CD4-positive, alpha-beta T cell treated with Interleukin-4 for 1 hour (primary cell): ENCODE results near the gene SCN7A.
"Not testable (repeated sequence)": the region's sequence is repeated elsewhere in the genome, so short reads cannot be mapped to it uniquely, and the experiment has no call there.

Experiments used
- DNase-seq, 2 donors: peaks; one replicate each; pipeline ENCODE4 v3.0.0-alpha.2; 2020 to 2022

SCN7A gene

GRCh38 chr2:166451468-166451867 is 42.6 kb downstream of the SCN7A start:
- no peak for DNase-seq

GRCh38 chr2:166449439-166449838 is 44.6 kb downstream of the SCN7A start:
- DNase-seq, result no peak

DNA sequence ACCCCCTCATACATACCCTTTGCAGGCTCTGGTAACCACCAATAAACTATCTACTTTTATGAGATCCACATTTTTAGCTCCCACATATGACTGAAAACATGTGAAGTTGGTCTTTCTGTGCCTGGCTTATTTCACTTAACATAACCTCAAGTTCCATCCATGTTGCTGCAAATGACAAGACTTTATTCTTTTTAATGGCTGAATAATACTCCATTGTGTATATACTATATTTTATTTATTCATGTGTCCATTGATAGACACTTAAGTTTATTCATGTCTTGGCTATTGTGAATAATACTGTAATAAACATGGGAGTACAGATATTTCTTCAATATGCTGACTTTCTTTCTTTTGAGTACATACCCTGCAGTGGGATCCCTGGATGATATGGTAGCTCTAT is 45.9 kb downstream of the SCN7A start:
- no peak for DNase-seq

GRCh38 chr2:166444306-166444705 is 49.7 kb downstream of the SCN7A start:
- DNase-seq, result no peak

DNA sequence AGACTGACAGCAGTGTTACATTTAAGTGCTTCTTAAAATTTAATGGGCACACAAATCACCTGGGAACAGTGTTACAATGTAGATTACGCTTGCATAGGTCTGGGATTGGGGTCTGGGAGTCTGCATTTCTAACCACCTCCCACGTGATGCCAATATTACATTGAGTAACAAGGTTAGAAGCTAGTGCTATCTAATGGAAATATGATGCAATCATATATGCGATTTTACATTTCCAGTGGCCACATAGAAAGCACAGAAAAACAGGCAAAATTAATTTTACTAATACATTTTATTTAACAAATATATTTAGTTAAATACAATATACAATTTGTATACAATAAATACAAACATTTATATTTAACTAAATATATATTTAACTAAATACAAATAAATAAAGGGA is 53.7 kb downstream of the SCN7A start:
- no peak for DNase-seq

- DNase-seq, result no peak
Observed at GRCh38 chr2:166439078-166439477, 55.0 kb downstream of the SCN7A start.

GRCh38 chr2:166436976-166437375 is 57.1 kb downstream of the SCN7A start:
- DNase-seq, result no peak

- DNase-seq, result no peak
Observed at GRCh38 chr2:166436189-166436588, 57.9 kb downstream of the SCN7A start.

- no peak for DNase-seq
Observed at GRCh38 chr2:166434491-166434890, 59.6 kb downstream of the SCN7A start.

- no peak for DNase-seq
Observed at GRCh38 chr2:166433457-166433856, 60.6 kb downstream of the SCN7A start.

DNA sequence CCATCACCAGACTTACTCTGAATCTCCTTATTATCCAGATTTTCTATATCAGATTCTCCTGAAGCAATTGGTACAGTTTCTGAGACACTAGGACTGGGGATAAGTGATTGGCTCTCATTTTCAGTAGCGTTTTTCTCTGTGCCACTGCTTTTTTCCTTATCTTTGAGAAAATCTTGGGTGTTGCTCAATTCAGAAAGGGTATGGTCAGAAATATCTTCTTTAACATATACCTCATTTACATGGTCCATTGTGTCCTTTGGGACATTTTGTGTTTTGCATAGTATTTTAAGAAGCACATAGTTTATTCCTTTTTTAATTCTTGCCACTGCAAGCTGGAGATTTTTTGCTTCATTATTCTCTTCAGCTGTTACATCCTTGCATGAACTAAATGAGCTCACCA is 61.7 kb downstream of the SCN7A start:
- DNase-seq, result no peak

DNA sequence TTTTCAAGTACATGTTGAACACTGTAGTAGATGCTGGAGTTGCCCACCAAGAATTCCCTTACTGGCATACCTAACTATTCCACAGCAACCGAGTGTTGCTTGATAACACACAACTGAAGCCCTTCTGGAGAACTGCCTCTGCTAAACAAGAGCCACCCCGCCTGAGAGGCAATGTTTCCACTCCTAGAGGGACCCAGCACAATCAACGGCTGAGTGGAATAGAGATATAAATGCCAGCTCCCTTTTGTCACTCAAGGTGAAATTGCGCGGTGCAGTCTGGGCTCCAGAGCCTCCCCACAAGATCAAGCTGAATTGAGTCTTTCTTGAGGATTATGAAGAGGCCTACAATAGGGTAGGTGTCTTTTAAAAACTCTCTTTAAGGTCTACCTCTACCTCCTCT is 69.2 kb downstream of the SCN7A start:
- no peak for DNase-seq

- no peak for DNase-seq
Observed at GRCh38 chr2:166419616-166419934, 74.5 kb downstream of the SCN7A start.

DNA sequence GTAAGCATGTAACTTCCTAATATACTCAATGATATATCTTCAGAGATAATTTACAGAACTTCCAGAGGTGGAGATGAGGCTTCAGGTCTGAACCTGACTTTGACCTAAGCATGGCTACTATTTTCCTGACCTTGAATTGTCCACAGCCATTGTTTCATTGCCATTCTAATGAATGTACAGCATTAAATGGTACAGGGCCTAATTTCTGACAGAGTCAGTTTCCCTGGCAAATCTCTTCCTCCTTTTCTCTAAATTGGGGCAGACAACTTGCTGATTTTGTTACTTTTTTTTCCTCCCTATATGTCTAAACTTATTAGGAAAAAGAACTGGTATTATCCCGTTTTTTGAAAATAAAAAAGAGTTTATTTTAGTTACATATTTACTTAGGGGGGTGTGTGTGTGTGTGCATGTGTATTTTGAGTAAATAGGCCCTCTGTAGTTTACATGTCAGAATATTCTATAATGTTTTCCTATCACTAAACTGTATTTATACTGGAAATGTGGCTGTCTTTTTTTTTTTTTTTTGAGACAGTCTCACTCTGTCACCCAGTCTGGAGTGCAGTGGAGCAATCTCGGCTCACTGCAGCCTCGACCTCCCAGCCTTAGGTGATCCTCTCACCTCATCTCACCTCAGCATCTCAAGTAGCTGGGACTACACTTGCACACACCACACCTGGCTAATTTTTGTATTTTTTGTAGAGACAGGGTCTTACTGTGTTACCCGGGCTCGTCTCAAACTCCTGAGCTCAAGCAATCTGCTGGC is 75.0 kb downstream of the SCN7A start:
- no peak for DNase-seq

GRCh38 chr2:166417669-166418068 is 76.4 kb downstream of the SCN7A start:
- no peak for DNase-seq

DNA sequence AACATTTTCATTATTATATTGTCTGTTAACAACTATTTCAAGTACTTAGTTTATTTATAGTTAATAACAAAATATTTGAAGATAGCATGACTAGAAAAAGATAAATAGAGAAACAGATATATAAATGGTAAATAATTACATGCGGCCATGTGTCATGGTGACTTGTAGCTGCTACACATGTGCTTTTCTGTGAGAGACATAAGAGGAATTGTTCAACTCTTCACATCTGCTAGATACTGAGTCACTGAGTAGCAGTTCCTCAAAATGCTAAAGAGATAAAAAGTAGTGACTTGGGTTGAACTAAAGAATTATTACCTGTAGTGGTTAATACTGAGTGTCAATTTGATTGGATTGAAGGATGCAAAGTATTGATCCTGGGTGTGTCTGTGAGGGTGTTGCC is 80.8 kb downstream of the SCN7A start:
- DNase-seq, result no peak

DNA sequence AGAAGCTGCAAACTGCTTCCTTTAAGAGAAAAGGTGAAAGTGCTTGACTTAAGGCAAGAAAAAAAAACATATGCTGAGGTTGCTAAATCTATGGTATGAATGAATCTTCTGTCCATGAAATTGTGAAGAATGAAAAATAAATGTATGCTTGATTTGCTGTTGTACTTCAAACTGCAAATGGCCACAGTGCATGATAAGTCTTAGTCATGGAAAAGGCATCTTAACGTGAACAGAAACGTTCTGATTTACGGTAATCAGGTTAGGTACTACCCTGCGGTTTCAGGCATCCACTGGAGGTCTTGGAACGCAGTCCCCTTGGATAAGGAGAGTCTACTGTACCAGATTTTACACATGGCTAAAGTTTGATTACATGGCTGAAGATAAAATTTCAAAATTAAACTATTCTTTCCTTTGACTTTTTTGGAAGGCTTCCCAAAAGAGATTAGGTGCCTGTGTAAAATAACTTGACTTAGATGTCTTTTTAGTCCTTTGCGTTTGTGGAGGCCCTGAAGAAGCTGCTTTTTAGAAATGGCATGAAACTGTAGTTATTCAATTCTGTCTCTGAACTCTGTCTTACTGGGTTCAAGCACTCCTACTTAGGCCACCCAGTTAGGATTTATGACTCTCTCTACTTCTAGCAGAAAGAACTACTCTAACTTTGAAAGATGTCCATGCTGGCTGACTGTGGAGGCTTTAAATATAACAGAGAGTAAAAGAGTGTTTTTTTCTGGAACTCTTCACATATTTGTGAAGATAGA is 82.4 kb downstream of the SCN7A start:
- no peak for DNase-seq

DNA sequence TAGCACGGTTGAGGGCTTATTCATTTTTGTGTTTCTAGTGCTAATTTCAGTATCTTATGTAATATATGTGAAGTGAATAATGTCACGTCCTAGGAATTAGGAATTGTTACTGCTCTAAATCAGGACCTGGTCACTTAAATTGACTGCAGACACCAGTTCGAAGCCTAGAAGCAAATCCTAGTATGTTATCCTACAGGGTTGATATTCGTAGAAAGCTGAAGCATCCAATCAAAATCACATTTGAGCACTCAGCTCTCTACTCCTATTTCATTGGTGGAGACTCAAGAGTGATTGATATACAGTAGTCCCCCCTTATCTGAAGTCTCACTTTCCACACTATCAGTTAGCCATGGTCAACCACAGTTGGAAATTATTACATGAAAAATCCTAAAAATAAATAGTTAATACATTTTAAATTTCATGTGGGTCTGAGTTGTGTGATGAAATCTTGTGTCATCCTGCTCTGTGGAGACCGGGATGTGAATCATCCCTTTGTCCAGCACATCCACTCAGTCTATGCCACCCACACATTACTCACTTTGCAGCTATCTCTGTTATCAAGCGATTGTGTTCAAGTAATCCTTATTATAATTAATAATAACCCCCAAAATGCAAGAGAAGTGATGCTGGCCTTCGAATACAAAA is 83.1 kb downstream of the SCN7A start:
- DNase-seq, result no peak

DNA sequence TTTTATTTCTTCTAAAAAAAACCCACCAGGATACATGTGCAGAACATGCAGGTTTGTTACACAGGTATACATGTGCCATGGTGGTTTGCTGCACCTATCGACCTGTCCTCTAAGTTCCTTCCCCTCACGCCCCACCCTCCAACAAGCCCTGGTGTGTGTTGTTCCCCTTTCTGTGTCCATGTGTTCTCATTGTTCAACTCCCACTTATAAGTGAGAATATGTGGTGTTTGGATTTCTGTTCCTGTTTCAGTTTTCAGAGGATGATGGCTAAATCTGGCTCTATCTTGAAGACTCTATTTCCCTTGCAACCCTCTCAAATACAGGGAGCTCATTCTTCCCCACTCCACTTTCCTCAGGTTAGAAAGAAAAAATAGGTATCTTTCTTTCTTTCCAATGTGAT is 86.3 kb downstream of the SCN7A start:
- DNase-seq, result not testable (repeated sequence)

- no peak for DNase-seq
Observed at GRCh38 chr2:166406374-166406773, 87.7 kb downstream of the SCN7A start.

DNA sequence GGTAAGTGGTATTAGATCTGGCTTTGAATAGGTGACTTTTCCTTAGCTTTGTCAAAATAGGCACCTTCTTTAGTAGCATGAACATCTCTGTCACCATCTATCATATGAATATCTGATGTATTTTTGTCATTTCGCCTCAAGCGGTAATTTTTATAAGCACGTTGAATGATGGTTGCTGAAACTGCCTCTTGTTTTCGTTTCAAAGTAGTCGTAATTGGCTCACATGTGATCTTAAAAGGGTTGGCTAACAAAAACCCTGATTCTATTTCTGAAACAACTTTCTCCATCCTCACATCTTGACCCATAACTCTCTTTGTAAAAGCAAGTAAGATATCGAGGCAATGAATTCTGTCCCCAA is 88.5 kb downstream of the SCN7A start:
- DNase-seq, result no peak

GRCh38 chr2:166404831-166405568 is 89.0 kb downstream of the SCN7A start:
- DNase-seq, result no peak

- DNase-seq, result no peak
Observed at GRCh38 chr2:166394245-166394644, 99.8 kb downstream of the SCN7A start.

- DNase-seq, result no peak
Observed at GRCh38 chr2:166393008-166393407, 101.0 kb downstream of the SCN7A start.
